GM12878 (cell line): ENCODE measurements around the gene WNT9B. TPM values are rescaled to one million over a fixed set of nuclear protein-coding genes. Genes with fewer than 3 reads are reported as not detected.

Experiments used
- ATAC-seq: fragments of 200-7000 bp; cut with Tn5 transposase; 3 replicates; pipeline ENCODE4 v1.9.1; 2020; ENCODE audit warnings: mild to moderate bottlenecking, moderate library complexity
- BruUV-seq: library from RNA; stranded (reverse); fragments of 400-500 nt; replicated peaks from 2 replicates; lab custom pipeline; 2021; lab: Mats Ljungman, UMichigan
- CTCF ChIA-PET: fragments of 300-600 bp; sonication (Branson Sonifier 250); formaldehyde crosslinking; extraction: SDS; loops from one replicate; lab custom pipeline; 2021; ENCODE audit warnings: inconsistent platforms; lab: Yijun Ruan, JAX
- POLR2A ChIA-PET: fragments of 350-600 bp; formaldehyde crosslinking; extraction: SDS; loops from one replicate; lab custom pipeline; 2021; ENCODE audit warnings: inconsistent platforms; lab: Charles Lee
- RAD21 ChIA-PET: fragments of 300-600 bp; sonication (Branson Sonifier 250); formaldehyde crosslinking; loops from one replicate; lab custom pipeline; 2023; ENCODE audit warnings: antibody characterized with exemption; ENCODE audit not compliant: unreplicated experiment; lab: Charles Lee
- SMC1A ChIA-PET: fragments of 300-600 bp; sonication (Branson Sonifier 250); formaldehyde crosslinking; loops from one replicate; lab custom pipeline; 2023; ENCODE audit not compliant: unreplicated experiment, uncharacterized antibody; lab: Charles Lee
- DNase-seq: peaks from one replicate; pipeline ENCODE4 v3.0.0-alpha.2; 2011; ENCODE audit warnings: low read depth, low spot score
- FAIRE-seq: peaks from 3 replicates; lab custom pipeline; 2011; peaks lifted over from hg19 to GRCh38; lab: Jason Lieb, UNC
- H2AFZ ChIP-seq: 2 replicates; pipeline ENCODE4 v1.6.0; 2011; ENCODE audit warnings: low read depth, low read length, control low read depth; ENCODE audit not compliant: control insufficient read depth
- H3K27ac ChIP-seq: 2 replicates; pipeline ENCODE4 v1.5.1; 2011; ENCODE audit warnings: control low read depth; ENCODE audit not compliant: control insufficient read depth, insufficient read depth
- H3K27me3 ChIP-seq, 2 experiments: replicated peaks in 1 of 2; 2 replicates each; pipeline versions ENCODE4 v1.6.0 to v1.6.1; 2011; ENCODE audit warnings: low read length in 1 of 2; ENCODE audit not compliant: control insufficient read depth in 2 of 2, insufficient read depth in 2 of 2
- H3K36me3 ChIP-seq, 2 experiments: 2 replicates each; pipeline ENCODE4 v1.5.1; 2011; ENCODE audit warnings: low read length in 1 of 2; ENCODE audit not compliant: control insufficient read depth in 2 of 2, insufficient read depth in 2 of 2
- H3K4me1 ChIP-seq: 2 replicates; pipeline ENCODE4 v1.6.1; 2011; ENCODE audit warnings: mild to moderate bottlenecking, low read length, moderate library complexity, mixed read lengths; ENCODE audit not compliant: control insufficient read depth, insufficient read depth
- H3K4me2 ChIP-seq: 2 replicates; pipeline ENCODE4 v1.6.0; 2011; ENCODE audit warnings: control low read depth; ENCODE audit not compliant: control insufficient read depth, insufficient read depth
- H3K4me3 ChIP-seq: fragments of 200-600 bp; sonication (generic); 2 replicates; pipeline ENCODE4 v1.5.1; 2016
- H3K79me2 ChIP-seq: 2 replicates; pipeline ENCODE4 v1.6.0; 2011; ENCODE audit warnings: low read length; ENCODE audit not compliant: control insufficient read depth, insufficient read depth
- H3K9ac ChIP-seq: 2 replicates; pipeline ENCODE4 v1.8.0; 2011; ENCODE audit warnings: low read length, control low read depth, mixed read lengths; ENCODE audit not compliant: control insufficient read depth, insufficient read depth
- H3K9me3 ChIP-seq: replicated peaks from 3 replicates; pipeline ENCODE4 v1.5.1; 2011; ENCODE audit warnings: mild to moderate bottlenecking, low read length; ENCODE audit not compliant: control insufficient read depth, insufficient read depth
- H4K20me1 ChIP-seq: 2 replicates; pipeline ENCODE4 v1.6.0; 2011; ENCODE audit not compliant: control insufficient read depth, insufficient read depth
- BMI1 ChIP-seq: fragments of 450-650 bp; IDR thresholded peaks from 2 replicates; pipeline ENCODE4 v1.6.1; 2016; ENCODE audit warnings: mild to moderate bottlenecking, moderate library complexity, borderline replicate concordance
- ESRRA ChIP-seq: IDR thresholded peaks from 2 replicates; pipeline ENCODE4 v1.6.1; 2012; ENCODE audit warnings: mild to moderate bottlenecking, low read length, improper control_type of control experiment
- HSF1 ChIP-seq: fragments of 150-350 bp; IDR thresholded peaks from 2 replicates; pipeline ENCODE4 v1.6.1; 2014; ENCODE audit warnings: mild to moderate bottlenecking, low read depth, low read length
- MEF2B ChIP-seq: fragments of 450-650 bp; IDR thresholded peaks from 2 replicates; pipeline ENCODE4 v1.6.1; 2018; ENCODE audit warnings: mild to moderate bottlenecking, moderate library complexity; ENCODE audit not compliant: partially characterized antibody, poor library complexity, severe bottlenecking
- MTA2 ChIP-seq: fragments of 450-650 bp; IDR thresholded peaks from 2 replicates; pipeline ENCODE4 v1.6.1; 2016; ENCODE audit warnings: low read depth, mild to moderate bottlenecking, moderate library complexity
- NBN ChIP-seq: fragments of 450-650 bp; IDR thresholded peaks from 2 replicates; pipeline ENCODE4 v1.6.1; 2016
- NFXL1 ChIP-seq: fragments of 450-650 bp; IDR thresholded peaks from 2 replicates; pipeline ENCODE4 v1.6.1; 2017; ENCODE audit warnings: antibody characterized with exemption, mild to moderate bottlenecking, borderline replicate concordance
- POLR2AphosphoS2 ChIP-seq: IDR thresholded peaks from 2 replicates; pipeline ENCODE4 v1.6.1; 2011; ENCODE audit warnings: low read depth, mild to moderate bottlenecking, low read length, improper control_type of control experiment, moderate library complexity
- RAD51 ChIP-seq: fragments of 450-650 bp; IDR thresholded peaks from 2 replicates; pipeline ENCODE4 v1.6.1; 2016; ENCODE audit warnings: moderate library complexity, mild to moderate bottlenecking, inconsistent platforms
- RFX5 ChIP-seq: IDR thresholded peaks from 2 replicates; pipeline ENCODE4 v1.6.1; 2011; ENCODE audit warnings: low read depth, low read length, improper control_type of control experiment
- SIX5 ChIP-seq: IDR thresholded peaks from 2 replicates; pipeline ENCODE4 v1.6.1; 2011; ENCODE audit warnings: mild to moderate bottlenecking, low read depth, low read length, moderate library complexity; ENCODE audit not compliant: severe bottlenecking
- SMAD1 ChIP-seq: fragments of 450-650 bp; IDR thresholded peaks from 2 replicates; pipeline ENCODE4 v1.6.1; 2018; ENCODE audit warnings: mild to moderate bottlenecking, low read depth; ENCODE audit not compliant: partially characterized antibody
- STAT1 ChIP-seq: fragments of 450-650 bp; conservative IDR thresholded peaks from 2 replicates; pipeline ENCODE4 v1.6.1; 2014; ENCODE audit warnings: antibody characterized with exemption, mild to moderate bottlenecking
- ZBED1 ChIP-seq: IDR thresholded peaks from 2 replicates; pipeline ENCODE4 v1.6.1; 2016; ENCODE audit warnings: borderline replicate concordance
- WGBS: methylation state at CpG from one replicate; pipeline ENCODE4 v1.1.6; 2016; ENCODE audit warnings: low lambda C conversion rate; ENCODE audit not compliant: insufficient replicate concordance, insufficient coverage; ENCODE audit errors: missing lambda C conversion rate; 5-methylcytosine and 5-hydroxymethylcytosine counted together
- in situ Hi-C: fragments of 300-500 bp; cut with MboI; formaldehyde crosslinking; loops from 9 replicates; pipeline ENCODE4 v1.14.3; 2018; ENCODE audit warnings: mixed read lengths
- intact Hi-C: fragments of 100-400 bp; cut with micrococcal nuclease; formaldehyde crosslinking; loops from one replicate; pipeline ENCODE4 v1.14.2; 2022; ENCODE audit not compliant: unreplicated experiment
- polyA plus RNA-seq, 11 experiments: library from polyadenylated mRNA; depleted of rRNA in 4 of 11; unstranded in 6 of 11; stranded (reverse) in 5 of 11; fragments of >200 nt; fragmentation: Nextera tagmentation in 4 of 11; fragmentation: Illumina TruSeq in 1 of 11; extraction: Ambion mirVana in 4 of 11; extraction: Trizol in 1 of 11; gene quantifications; 1 replicate in 1 of 11; 2 replicates in 10 of 11; pipeline versions ENCODE4 v1.2.1 to v1.2.3, GENCODE V29; 2011 to 2016; ENCODE audit warnings: inconsistent platforms in 2 of 11, missing spikeins in 2 of 11, low read depth in 1 of 11
- total RNA-seq, 4 experiments: library from RNA; depleted of rRNA in 3 of 4; stranded (reverse); fragments of >200 nt in 3 of 4; fragmentation: Illumina TruSeq in 1 of 4; extraction: Trizol in 1 of 4; gene quantifications; 2 replicates each; pipeline versions ENCODE4 v1.2.1 to v1.2.3, GENCODE V29; 2013 to 2021
- TF ChIP-seq, protein P1 (sequence below): fragments of 450-650 bp; IDR thresholded peaks from 2 replicates; pipeline ENCODE4 v1.6.1; 2018; ENCODE audit warnings: mild to moderate bottlenecking, low read depth, moderate library complexity; ENCODE audit not compliant: partially characterized antibody
- TF ChIP-seq, protein P2 (sequence below): fragments of 450-650 bp; IDR thresholded peaks from 2 replicates; pipeline ENCODE4 v1.6.1; 2017; ENCODE audit warnings: borderline replicate concordance

WNT9B gene
- total and polyA plus RNA-seq, 10 of the 15 experiments (the other 5 are each of a cell fraction or from before 2014, with no cell fraction given) = not detected

DNA sequence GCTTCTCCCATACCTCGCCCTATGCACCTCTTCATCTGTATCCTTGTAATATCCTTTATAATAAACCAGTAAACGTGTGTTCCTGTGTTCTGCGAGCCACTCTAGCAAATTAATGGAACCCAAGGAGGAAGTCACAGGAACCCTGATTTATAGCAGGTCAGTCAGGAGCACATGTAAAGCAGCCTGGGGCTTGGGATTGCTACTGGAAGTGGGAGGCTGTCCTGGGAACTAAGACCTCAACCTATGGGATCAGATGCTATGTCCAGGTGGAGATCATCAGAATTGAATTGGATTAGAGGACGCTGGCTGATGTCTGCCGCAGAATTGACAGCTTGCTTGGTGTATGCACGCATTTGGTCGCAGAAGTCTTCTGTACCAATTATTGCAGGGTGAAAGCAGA is 48.6 kb upstream of the WNT9B start (continued):
- TF ChIP-seq, protein P1, sequence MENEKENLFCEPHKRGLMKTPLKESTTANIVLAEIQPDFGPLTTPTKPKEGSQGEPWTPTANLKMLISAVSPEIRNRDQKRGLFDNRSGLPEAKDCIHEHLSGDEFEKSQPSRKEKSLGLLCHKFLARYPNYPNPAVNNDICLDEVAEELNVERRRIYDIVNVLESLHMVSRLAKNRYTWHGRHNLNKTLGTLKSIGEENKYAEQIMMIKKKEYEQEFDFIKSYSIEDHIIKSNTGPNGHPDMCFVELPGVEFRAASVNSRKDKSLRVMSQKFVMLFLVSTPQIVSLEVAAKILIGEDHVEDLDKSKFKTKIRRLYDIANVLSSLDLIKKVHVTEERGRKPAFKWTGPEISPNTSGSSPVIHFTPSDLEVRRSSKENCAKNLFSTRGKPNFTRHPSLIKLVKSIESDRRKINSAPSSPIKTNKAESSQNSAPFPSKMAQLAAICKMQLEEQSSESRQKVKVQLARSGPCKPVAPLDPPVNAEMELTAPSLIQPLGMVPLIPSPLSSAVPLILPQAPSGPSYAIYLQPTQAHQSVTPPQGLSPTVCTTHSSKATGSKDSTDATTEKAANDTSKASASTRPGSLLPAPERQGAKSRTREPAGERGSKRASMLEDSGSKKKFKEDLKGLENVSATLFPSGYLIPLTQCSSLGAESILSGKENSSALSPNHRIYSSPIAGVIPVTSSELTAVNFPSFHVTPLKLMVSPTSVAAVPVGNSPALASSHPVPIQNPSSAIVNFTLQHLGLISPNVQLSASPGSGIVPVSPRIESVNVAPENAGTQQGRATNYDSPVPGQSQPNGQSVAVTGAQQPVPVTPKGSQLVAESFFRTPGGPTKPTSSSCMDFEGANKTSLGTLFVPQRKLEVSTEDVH = no peak
- TF ChIP-seq RAD51 (no peak), RFX5 (no peak), POLR2AphosphoS2 (no peak)
- TF ChIP-seq, all 136 proteins: peak for 0

DNA sequence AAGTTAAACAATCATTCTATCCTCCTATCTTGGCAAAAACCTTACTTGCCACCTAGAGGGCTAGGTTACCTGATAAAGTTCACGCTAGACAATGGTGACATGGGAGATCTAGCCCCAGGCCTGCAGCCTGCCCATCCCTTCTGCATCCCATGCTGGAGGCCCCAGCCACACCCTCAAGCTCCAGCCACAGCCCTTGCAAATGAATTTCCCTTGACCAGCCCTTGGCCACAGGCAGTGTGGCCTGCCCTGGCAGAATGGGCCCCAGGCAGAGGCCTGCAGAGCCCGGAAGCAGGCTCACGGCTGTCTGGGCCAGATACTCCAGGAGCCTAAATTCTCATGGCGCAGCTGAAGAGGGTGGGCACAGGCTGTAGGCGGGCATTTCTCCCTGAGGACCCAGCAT is 47.8 kb upstream of the WNT9B start:
- no peak overlapping the region for H3K9ac ChIP-seq
- no peak overlapping the region for H3K4me2 ChIP-seq
- CTCF ChIA-PET = no interaction called here
- intact Hi-C loops = no loop called here
- H4K20me1 ChIP-seq = no peaks in the 10 kb centered on the region
- H2AFZ ChIP-seq = no peak overlapping the region
- no peak for FAIRE-seq
- RAD21 ChIA-PET = no interaction called here
- no peaks in the 10 kb centered on the region for H3K79me2 ChIP-seq
- no TSS peak for BruUV-seq
- in situ Hi-C loops = no loop called here
- no peak for DNase-seq
- H3K27me3 ChIP-seq = no peaks in the 10 kb centered on the region; a peak in 1 of 4 replicates
- POLR2A ChIA-PET = no interaction called here
- no peak overlapping the region for H3K4me3 ChIP-seq
- H3K27ac ChIP-seq = no peak overlapping the region
- TF ChIP-seq ESRRA (no peak), SIX5 (no peak), NFXL1 (no peak), MEF2B (no peak), ZBED1 (no peak), MTA2 (no peak), NBN (no peak), HSF1 (no peak), SMAD1 (no peak), BMI1 (no peak), STAT1 (no peak)
- TF ChIP-seq, protein P2, sequence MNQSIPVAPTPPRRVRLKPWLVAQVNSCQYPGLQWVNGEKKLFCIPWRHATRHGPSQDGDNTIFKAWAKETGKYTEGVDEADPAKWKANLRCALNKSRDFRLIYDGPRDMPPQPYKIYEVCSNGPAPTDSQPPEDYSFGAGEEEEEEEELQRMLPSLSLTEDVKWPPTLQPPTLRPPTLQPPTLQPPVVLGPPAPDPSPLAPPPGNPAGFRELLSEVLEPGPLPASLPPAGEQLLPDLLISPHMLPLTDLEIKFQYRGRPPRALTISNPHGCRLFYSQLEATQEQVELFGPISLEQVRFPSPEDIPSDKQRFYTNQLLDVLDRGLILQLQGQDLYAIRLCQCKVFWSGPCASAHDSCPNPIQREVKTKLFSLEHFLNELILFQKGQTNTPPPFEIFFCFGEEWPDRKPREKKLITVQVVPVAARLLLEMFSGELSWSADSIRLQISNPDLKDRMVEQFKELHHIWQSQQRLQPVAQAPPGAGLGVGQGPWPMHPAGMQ = no peak
- no peaks in the 10 kb centered on the region for H3K36me3 ChIP-seq
- 69% methylated on average over 5 of the region's 5 CpGs for WGBS
- ATAC-seq = no peak
- no peaks in the 10 kb centered on the region for H3K4me1 ChIP-seq
- H3K9me3 ChIP-seq = no peaks in the 10 kb centered on the region
- SMC1A ChIA-PET = no interaction called here
